Hematopoietic multipotent progenitor cell (in vitro differentiated cells): ENCODE results near the gene RASA3. TPM values are rescaled to one million over a fixed set of nuclear protein-coding genes. Genes with fewer than 3 reads are reported as not detected.

Experiments
- DNase-seq, 3 donors: peaks; one replicate each; pipeline ENCODE4 v3.0.0-alpha.2; 2011 to 2015; ENCODE audit warnings: low read depth in 2 of 3, low spot score in 2 of 3
- total RNA-seq: library from RNA; depleted of rRNA; stranded (reverse); fragments of >200 nt; gene quantifications from one replicate; pipeline ENCODE4 v1.2.3, GENCODE V29; 2012

Gene RASA3
- total RNA-seq, 1 donor = 22.9 TPM

GRCh38 chr13:114013952-114014629, 118.3 kb downstream of the RASA3 start:
- DNase-seq = no peak

- no peak for DNase-seq
Measured at GRCh38 chr13:114013336-114013735, 119.1 kb downstream of the RASA3 start.

GRCh38 chr13:114012921-114013320, 119.5 kb downstream of the RASA3 start:
- DNase-seq = no peak

DNA sequence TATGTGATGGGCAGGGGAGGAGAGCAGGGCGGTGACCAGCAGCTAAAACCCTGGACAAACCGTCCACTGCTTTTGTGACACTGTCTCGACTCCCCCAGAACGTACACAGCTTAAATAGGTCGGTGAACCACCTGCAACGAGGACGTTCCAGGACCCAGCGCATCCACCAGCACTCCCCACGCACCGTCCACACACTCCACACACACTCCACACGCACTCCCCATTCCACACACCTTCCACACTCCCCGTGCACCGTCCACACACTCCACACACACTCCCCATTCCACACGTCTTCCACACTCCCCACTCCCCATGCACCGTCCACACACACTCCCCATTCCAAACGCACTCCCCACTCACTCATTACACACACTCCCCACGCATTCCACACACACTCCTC, 120.3 kb downstream of the RASA3 start:
- no peak for DNase-seq

GRCh38 chr13:114011226-114011625, 121.2 kb downstream of the RASA3 start:
- DNase-seq = no peak

- DNase-seq = no peak
Measured at GRCh38 chr13:114010401-114011101, 121.9 kb downstream of the RASA3 start.

GRCh38 chr13:114009590-114010400, 122.6 kb downstream of the RASA3 start:
- DNase-seq = no peak

GRCh38 chr13:114008964-114009589, 123.3 kb downstream of the RASA3 start:
- no peak for DNase-seq

- no peak for DNase-seq
Measured at GRCh38 chr13:114007566-114007965, 124.9 kb downstream of the RASA3 start.

DNA sequence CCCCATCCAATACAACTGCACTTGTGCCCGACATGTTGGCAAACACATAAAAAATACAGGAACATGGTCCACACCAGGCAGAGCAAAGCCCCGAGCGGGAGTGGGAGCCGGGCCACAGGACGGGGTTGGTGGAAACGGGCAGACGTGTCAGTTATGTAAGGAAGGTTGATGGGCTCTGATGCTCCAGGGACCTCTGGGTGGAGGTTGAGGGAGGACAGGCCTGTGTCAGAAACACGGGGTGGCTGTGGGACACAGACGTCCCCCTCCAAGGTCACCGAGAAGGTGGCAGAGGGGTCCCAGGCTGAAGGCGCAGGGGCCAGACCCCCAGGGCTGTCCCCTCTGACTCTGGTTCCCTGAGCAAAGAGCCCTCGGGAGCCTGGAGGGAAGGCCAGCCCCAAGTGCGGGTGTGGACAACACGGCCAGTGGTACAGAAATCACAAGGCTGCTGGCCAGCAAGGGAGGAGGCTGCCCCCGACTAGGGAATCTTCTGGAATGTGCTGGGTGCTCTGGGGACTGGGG, 127.2 kb downstream of the RASA3 start:
- no peak for DNase-seq

DNA sequence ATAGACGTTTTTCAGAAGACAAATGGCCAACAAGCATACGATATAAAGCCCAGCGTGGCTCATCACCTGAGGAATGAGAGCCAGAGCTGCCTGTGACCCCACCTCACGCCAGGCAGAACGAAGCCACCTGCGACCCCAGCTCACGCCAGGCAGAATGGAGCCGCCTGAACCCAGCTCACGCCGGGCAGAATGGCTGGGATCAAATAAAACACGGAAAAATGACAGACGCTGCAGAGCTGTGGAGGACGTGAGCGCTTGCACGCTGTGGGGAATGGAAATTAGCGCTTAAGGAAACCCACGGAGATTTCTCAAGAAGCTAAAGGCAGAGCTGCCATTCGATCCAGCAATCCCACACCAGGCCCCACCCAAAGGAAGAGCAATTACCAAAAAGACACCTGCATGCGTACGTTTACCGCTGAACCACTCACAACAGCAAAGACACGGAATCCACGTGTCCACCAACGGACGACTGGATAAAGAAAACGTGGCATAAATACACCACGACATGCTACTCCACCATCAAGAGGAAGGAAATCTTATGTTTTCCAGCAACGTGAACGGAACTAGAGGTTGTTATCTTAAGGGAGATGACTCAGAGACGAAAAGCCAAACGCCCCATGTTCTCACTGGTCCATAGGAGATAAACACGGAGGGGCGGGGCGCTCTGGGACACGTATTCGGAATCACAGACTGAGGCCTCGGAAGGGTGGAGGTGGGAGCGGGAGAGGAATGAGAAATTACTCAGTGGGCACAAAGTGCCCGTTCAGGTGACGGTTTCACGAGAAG, 127.8 kb downstream of the RASA3 start:
- DNase-seq = no peak

GRCh38 chr13:114002771-114003321, 129.6 kb downstream of the RASA3 start:
- no peak for DNase-seq

DNA sequence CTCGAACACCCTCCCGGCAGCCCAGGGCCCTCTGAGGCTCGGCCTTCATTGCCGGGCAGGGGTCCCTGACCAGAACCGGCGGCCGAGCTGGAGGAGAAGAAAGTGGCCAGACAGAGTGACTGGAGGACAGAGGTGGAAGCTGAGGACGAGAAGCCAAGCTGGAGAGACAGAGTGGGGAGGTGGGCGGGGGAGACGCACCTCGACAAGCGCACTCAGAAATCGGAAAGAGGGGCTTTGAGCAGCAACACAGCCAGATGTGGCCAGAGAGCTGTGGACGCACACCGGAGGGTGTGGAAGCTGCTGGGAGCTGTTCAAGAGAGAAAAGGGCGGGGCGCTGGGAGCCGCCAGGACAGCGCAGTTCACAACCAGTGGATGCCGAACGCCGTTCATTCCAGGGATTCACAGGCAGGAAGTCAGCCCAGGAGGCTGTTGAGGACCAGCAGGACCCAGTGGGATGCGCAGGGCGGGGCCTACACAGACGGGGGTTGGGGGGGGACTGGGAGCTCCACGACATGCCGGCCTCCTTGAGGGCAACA, 130.3 kb downstream of the RASA3 start:
- DNase-seq = no peak

DNA sequence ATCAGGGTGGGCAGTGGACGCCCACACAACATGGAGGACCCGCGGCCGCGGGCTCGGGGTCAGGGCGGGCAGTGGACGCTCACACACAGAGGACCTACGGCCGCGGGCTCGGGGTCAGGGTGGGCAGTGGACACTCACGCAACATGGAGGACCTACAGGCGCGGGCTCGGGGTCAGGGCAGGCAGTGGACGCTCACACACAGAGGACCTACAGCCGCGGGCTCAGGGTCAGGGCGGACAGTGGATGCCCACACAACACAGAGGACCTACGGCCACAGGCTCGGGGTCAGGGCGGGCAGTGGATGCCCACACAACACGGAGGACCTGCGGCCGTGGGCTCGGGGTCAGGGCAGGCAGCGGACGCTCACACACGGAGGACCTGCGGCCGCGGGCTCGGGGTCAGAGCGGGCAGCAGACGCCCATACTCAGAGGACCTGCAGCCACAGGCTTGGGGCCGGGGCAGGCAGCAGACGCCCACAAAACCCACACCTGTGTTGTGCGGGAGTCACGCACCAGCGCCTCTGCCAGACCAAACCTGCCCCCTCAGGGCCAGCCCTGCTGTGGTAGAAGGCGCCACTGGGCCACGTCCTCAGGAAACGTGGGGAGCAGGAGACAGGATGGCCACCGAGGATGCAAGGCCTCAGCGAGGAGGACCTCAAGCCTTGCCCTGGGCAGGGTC, 131.0 kb downstream of the RASA3 start:
- no peak for DNase-seq

DNA sequence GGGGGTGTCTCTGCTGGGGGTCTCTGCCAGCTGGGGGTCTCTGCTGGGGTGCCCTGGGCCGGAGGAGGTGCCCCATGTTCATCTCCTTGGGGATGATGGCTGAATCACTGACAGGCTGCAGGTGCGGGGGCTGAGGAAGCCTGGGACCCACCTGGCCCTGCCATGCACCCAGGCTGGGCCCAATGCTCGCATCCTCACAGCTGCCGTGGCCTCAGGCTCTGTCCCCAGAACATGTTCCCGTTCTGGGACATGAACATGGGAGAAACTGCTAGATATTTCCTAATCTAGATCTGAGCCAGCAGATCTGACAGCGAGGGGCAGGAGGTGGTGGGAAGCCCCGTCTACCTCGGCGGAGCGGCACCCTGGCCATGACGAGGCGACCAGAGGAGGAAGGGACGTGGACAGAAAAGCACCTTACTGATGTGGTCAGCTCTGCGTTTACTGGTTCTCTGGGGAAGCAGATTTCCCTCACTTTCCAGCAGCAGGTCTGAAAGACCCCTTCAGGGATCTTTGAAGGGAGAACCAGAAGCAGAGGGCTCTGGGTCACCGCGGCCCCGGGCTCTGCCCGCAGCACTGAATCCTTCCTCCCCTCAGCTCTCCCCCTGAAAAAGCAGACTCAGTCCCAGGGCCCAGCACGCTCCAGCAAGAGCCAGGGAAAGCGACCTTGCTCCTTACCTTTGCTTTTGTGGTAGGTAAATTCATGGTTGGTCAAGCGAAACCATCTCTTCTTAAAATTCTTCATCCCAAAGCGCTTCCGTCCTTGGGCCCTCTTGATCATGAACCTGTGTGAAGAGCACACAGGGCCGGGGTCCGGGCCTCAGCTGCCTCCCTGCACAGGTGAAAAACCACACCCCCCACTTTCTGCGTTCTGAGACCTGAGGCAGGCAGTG, 132.0 kb downstream of the RASA3 start:
- DNase-seq = no peak

- DNase-seq = no peak
Measured at GRCh38 chr13:113999618-113999910, 132.9 kb downstream of the RASA3 start.

DNA sequence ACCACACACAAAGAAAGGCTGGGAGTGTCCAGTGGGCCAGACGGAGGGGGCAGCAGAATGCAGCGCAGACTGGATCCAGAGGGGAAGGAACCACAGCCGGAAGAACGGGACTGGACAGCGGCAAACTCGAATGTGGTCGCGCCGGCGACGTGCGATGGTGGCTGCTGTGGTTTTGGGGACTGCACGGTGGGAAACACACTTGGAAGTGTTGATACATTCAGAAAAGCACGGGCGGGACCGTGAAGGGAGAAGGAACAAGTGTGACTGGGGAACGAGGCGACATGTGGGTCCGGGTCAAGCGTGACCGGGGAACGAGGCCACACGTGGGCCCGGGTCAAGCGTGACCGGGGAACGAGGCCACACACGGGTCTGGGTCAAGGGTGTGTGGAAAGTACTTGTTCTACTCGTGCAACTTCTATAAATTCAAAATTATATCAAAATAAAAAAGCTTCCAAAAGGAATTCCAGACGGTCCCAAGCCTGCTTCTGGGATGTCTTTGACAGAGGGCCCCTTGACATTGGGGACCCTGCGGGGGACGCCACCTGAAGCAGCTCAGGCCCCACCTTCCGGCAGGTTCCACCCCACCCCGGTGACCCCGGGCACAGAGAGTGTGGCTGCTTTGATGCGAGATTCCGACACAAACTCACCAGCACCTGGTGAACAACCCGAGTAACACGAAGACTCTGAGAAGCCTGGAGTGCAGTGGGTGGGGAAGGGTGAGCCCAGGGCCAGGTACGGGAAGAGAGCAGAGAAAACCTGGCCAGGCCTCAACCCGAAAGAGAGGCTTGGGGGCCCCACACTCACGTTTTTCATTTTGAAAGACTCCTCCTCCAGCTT, 133.4 kb downstream of the RASA3 start:
- DNase-seq = no peak
